ENCODE data around the gene SIGLEC7. TPM values are rescaled to one million over a fixed set of nuclear protein-coding genes. Genes with fewer than 3 reads are reported as not detected.

The SIGLEC7 gene
- total RNA-seq, 2 experiments from 2014 or later, result 0.20 TPM; not detected in 1

GRCh38 chr19:51119611-51120010 is 22.5 kb upstream of the SIGLEC7 start:
- peaks cover 70% of the 10 kb centered on the region for H3K4me1 ChIP-seq (ENCODE audit: insufficient read depth, low read length)
- ChIA-PET POLR2A (interaction anchor here (1.0 kb wide), 1 partner anchor 9 kb away, joined by 3 read pairs; no protein-coding TSS in a partner anchor), CTCF (no interaction called here)
- H3K27me3 Mint-ChIP-seq, result no peaks in the 10 kb centered on the region
- H3K36me3 ChIP-seq (ENCODE audit: insufficient read depth, low read length), result no peaks in the 10 kb centered on the region
- peaks cover 69% of the 10 kb centered on the region for H3K4me1 Mint-ChIP-seq (ENCODE audit: low read depth)
- H3K9me3 Mint-ChIP-seq, result peaks cover 2% of the 10 kb centered on the region
- H3K36me3 Mint-ChIP-seq (ENCODE audit: low read depth), result peaks cover 4% of the 10 kb centered on the region
- H3K4me3 ChIP-seq (ENCODE audit: low read length), result no peak overlapping the region
- DNase-seq (no peak), ATAC-seq (ENCODE audit: poor library complexity) (no peak)
- no peak overlapping the region for H3K27ac Mint-ChIP-seq
- no peak overlapping the region for H3K4me3 Mint-ChIP-seq
- H3K27ac ChIP-seq (ENCODE audit: low read depth in 1 of 2, low read length in 2 of 2), result no peak overlapping the region
- H3K27me3 ChIP-seq (ENCODE audit: control insufficient read depth in 1 of 2, insufficient read depth in 2 of 2, low read length in 2 of 2), result no peaks in the 10 kb centered on the region
- no peak for TF ChIP-seq CTCF (IDR thresholded peaks at IDR 0.05)
- H3K9me3 ChIP-seq (ENCODE audit: control insufficient read depth in 1 of 2, insufficient read depth in 1 of 2, low read length in 2 of 2), result peaks cover 0 to 8% of the 10 kb centered on the region in 2 experiments
- intact Hi-C loops (cut with DNase I, micrococcal nuclease), result loop anchor here in 1 of 2 experiments (5.0 kb wide), 1 partner anchor 38 kb away; no protein-coding TSS in a partner anchor

GRCh38 chr19:51120160-51120559 is 21.9 kb upstream of the SIGLEC7 start:
- Mint-ChIP-seq H3K27ac (no peak overlapping the region), H3K27me3 (no peaks in the 10 kb centered on the region), H3K36me3 (ENCODE audit: low read depth) (peaks cover 4% of the 10 kb centered on the region), H3K4me1 (ENCODE audit: low read depth) (peaks cover 75% of the 10 kb centered on the region), H3K4me3 (no peak overlapping the region), H3K9me3 (peaks cover 2% of the 10 kb centered on the region)
- H3K27me3 ChIP-seq (ENCODE audit: control insufficient read depth in 1 of 2, insufficient read depth in 2 of 2, low read length in 2 of 2), result no peaks in the 10 kb centered on the region
- H3K4me1 ChIP-seq (ENCODE audit: insufficient read depth, low read length), result peaks cover 70% of the 10 kb centered on the region
- intact Hi-C loops (cut with DNase I, micrococcal nuclease), result loop anchor here in 1 of 2 experiments (5.0 kb wide), 1 partner anchor 37 kb away; no protein-coding TSS in a partner anchor
- ChIA-PET CTCF (no interaction called here), POLR2A (interaction anchor here (1.0 kb wide), 1 partner anchor 10 kb away, joined by 3 read pairs; no protein-coding TSS in a partner anchor)
- peaks cover 0 to 8% of the 10 kb centered on the region in 2 experiments for H3K9me3 ChIP-seq (ENCODE audit: control insufficient read depth in 1 of 2, insufficient read depth in 1 of 2, low read length in 2 of 2)
- DNase-seq (no peak), ATAC-seq (ENCODE audit: poor library complexity) (no peak)
- no peak overlapping the region for H3K27ac ChIP-seq (ENCODE audit: low read depth in 1 of 2, low read length in 2 of 2)
- H3K4me3 ChIP-seq (ENCODE audit: low read length), result no peak overlapping the region
- TF ChIP-seq CTCF (IDR thresholded peaks at IDR 0.05), result no peak
- no peaks in the 10 kb centered on the region for H3K36me3 ChIP-seq (ENCODE audit: insufficient read depth, low read length)

- H3K4me1 ChIP-seq (ENCODE audit: insufficient read depth, low read length), result peaks cover 70% of the 10 kb centered on the region
- H3K27me3 Mint-ChIP-seq, result no peaks in the 10 kb centered on the region
- H3K4me1 Mint-ChIP-seq (ENCODE audit: low read depth), result peaks cover 76% of the 10 kb centered on the region
- ATAC-seq (ENCODE audit: poor library complexity) (no peak), DNase-seq (peak in 2 of 14 experiments; percentile 51 to 58)
- intact Hi-C loops (cut with DNase I, micrococcal nuclease), result loop anchor here in 1 of 2 experiments (5.0 kb wide), 1 partner anchor 36 kb away; no protein-coding TSS in a partner anchor
- peak overlapping the region; percentile 71 for H3K27ac Mint-ChIP-seq
- peak overlapping the region; percentile 15 for H3K4me3 Mint-ChIP-seq
- no peak overlapping the region for H3K4me3 ChIP-seq (ENCODE audit: low read length)
- no peak for TF ChIP-seq CTCF (IDR thresholded peaks at IDR 0.05)
- POLR2A ChIA-PET, result no interaction called here
- H3K36me3 ChIP-seq (ENCODE audit: insufficient read depth, low read length), result no peaks in the 10 kb centered on the region
- no peak overlapping the region for H3K27ac ChIP-seq (ENCODE audit: low read depth in 1 of 2, low read length in 2 of 2)
- peaks cover 0 to 8% of the 10 kb centered on the region in 2 experiments for H3K9me3 ChIP-seq (ENCODE audit: control insufficient read depth in 1 of 2, insufficient read depth in 1 of 2, low read length in 2 of 2)
- CTCF ChIA-PET, result no interaction called here
- peaks cover 4% of the 10 kb centered on the region for H3K36me3 Mint-ChIP-seq (ENCODE audit: low read depth)
- H3K27me3 ChIP-seq (ENCODE audit: control insufficient read depth in 1 of 2, insufficient read depth in 2 of 2, low read length in 2 of 2), result no peaks in the 10 kb centered on the region
- peaks cover 2% of the 10 kb centered on the region for H3K9me3 Mint-ChIP-seq
Measured at GRCh38 chr19:51121257-51121656, 20.8 kb upstream of the SIGLEC7 start.

All from CD4-positive, alpha-beta T cell (primary cell).